Effector memory CD4-positive, alpha-beta T cell (primary cell): ENCODE results near the gene MED14.

Source experiments
- DNase-seq, 3 donors: peaks; one replicate each; pipeline ENCODE4 v3.0.0-alpha.2; 2020
- H3K27ac ChIP-seq: 2 replicates; pipeline ENCODE4 v1.7.0; 2013; ENCODE audit warnings: mild to moderate bottlenecking, low read length, moderate library complexity; ENCODE audit not compliant: insufficient read depth, poor library complexity, severe bottlenecking
- H3K27me3 ChIP-seq: replicated peaks from 2 replicates; pipeline ENCODE4 v1.7.0; 2013; ENCODE audit warnings: mild to moderate bottlenecking, low read length; ENCODE audit not compliant: insufficient read depth, control insufficient read depth, poor library complexity, severe bottlenecking
- H3K36me3 ChIP-seq: 2 replicates; pipeline ENCODE4 v1.7.0; 2013; ENCODE audit warnings: mild to moderate bottlenecking, low read length, moderate library complexity; ENCODE audit not compliant: control insufficient read depth, insufficient read depth
- H3K4me1 ChIP-seq: 2 replicates; pipeline ENCODE4 v1.7.0; 2013; ENCODE audit warnings: low read length, mild to moderate bottlenecking; ENCODE audit not compliant: control insufficient read depth, insufficient read depth, poor library complexity, severe bottlenecking
- H3K4me3 ChIP-seq: 2 replicates; pipeline ENCODE4 v1.7.0; 2013; ENCODE audit warnings: low read length, low read depth, mild to moderate bottlenecking; ENCODE audit not compliant: insufficient read depth, poor library complexity, severe bottlenecking
- H3K9me3 ChIP-seq: 2 replicates; pipeline ENCODE4 v1.7.0; 2013; ENCODE audit warnings: mild to moderate bottlenecking, low read length, moderate library complexity; ENCODE audit not compliant: control insufficient read depth

Gene MED14

DNA sequence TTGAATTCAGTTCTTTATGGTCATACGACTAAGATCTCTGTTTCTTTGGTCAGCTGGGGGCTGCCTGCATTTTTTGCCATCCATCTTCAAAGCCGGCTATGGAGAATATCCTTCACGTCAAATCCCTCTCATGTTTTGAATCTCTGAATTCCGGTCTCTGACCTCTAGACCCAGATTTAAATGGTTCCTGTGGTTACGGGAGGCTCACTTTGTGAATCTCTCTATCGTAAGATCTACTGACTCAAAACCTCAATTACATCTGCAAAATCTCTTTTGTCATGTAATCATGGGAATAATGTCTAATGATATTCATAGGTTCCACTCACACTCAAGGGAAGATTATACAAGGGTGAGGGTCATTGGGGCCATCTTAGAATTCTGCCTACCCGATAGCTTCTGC, 117.8 kb downstream of the MED14 start:
- H3K27ac ChIP-seq = no peak overlapping the region
- H3K9me3 ChIP-seq = no peaks in the 10 kb centered on the region
- no peaks in the 10 kb centered on the region for H3K27me3 ChIP-seq
- no peaks in the 10 kb centered on the region for H3K36me3 ChIP-seq
- H3K4me3 ChIP-seq = no peak overlapping the region
- no peaks in the 10 kb centered on the region for H3K4me1 ChIP-seq
- DNase-seq = no peak

DNA sequence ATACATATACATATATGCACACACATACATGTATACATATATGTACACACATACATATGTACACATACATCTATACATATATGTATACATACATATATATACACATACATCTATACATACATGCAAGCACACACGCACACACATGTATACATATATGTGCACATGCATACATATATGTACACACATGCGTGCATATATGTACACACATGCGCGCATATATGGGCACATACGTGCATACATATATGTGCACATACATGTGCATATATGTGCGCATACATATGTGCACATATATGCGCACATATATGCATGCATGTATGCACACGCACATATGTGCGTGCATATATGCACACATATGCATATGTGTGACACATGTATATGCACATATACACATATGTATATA, 119.4 kb downstream of the MED14 start:
- H3K36me3 ChIP-seq = no peaks in the 10 kb centered on the region
- no peak overlapping the region for H3K4me3 ChIP-seq
- no peak for DNase-seq
- H3K27ac ChIP-seq = no peak overlapping the region
- no peaks in the 10 kb centered on the region for H3K27me3 ChIP-seq
- H3K4me1 ChIP-seq = no peaks in the 10 kb centered on the region
- no peaks in the 10 kb centered on the region for H3K9me3 ChIP-seq

DNA sequence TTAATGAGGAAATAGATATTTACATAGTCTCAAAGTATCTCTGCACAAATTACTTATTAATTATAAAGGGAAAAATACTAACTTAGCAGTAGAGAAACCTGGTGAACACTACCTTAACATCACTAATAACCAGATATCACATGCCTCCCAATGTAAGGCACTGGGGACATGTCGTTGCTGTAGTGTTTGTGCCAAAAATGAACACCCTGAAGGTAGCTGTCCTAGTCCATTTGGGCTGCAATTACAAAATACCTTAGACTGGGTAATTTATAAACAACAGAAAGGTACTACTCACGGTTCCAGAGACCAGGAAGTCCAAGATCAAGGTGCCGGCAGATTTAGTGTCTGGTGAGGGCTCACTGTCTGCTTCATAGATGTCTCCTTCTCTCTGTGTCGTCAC, 122.8 kb downstream of the MED14 start:
- Histone ChIP-seq H3K9me3 (no peaks in the 10 kb centered on the region), H3K4me3 (no peak overlapping the region), H3K27ac (no peak overlapping the region), H3K27me3 (no peaks in the 10 kb centered on the region), H3K4me1 (no peaks in the 10 kb centered on the region), H3K36me3 (no peaks in the 10 kb centered on the region)
- no peak for DNase-seq

DNA sequence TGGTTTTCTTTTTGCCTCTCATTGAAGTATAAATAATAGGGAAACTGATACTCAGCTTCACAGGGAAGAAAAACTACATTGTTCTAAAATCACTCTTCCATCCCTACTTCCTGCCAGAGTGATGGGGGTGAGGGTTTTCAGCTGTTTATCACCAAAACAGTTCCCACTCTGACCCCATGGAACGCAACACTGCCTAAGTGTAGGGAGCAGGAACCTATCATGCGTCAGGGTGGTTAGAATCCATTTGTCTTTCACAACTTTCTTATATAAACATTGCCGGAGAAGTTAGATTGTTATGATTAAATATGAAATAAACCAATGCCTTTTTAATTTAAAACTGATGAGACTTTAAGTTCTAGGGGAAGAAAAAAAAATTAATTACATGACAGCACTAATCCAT, 128.0 kb downstream of the MED14 start:
- no peaks in the 10 kb centered on the region for H3K9me3 ChIP-seq
- H3K36me3 ChIP-seq = no peaks in the 10 kb centered on the region

DNA sequence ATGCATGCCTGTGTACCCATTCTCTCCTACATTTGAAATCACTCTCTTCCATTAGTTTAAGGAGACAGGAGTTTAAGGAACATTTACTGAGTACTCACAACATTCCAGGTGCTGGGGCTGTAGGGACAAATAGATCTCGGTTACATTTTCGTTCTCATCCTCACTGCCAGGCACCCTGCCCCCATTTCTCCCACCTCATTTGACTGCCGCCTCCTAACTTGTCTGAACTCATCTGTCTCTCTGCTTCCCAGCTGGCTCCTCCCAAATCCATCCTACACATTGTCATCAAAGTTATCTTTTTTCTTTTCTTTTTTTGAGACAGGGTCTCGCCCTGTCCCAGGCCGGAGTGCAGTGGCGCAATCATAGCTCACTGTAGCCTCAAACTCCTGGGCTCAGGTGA, 131.9 kb downstream of the MED14 start:
- H3K4me3 ChIP-seq = no peak overlapping the region
- no peak for DNase-seq
- H3K4me1 ChIP-seq = no peaks in the 10 kb centered on the region
- H3K27me3 ChIP-seq = no peaks in the 10 kb centered on the region
- no peaks in the 10 kb centered on the region for H3K9me3 ChIP-seq
- peaks cover 11% of the 10 kb centered on the region for H3K36me3 ChIP-seq
- H3K27ac ChIP-seq = no peak overlapping the region

More for the DNA sequence above, 128.0 kb downstream of the MED14 start:
- Histone ChIP-seq H3K27ac (no peak overlapping the region), H3K4me1 (no peaks in the 10 kb centered on the region), H3K4me3 (no peak overlapping the region), H3K27me3 (no peaks in the 10 kb centered on the region)
- no peak for DNase-seq
